Progenitor cell of endocrine pancreas (in vitro differentiated cells): ENCODE data around the gene CYFIP1. TPM values are rescaled to one million over a fixed set of nuclear protein-coding genes. Genes with fewer than 3 reads are reported as not detected.
"Not testable (repeated sequence)": the region's sequence is repeated elsewhere in the genome, so short reads cannot be mapped to it uniquely, and the experiment has no call there.

Source experiments
- DNase-seq: peaks from one replicate; pipeline ENCODE4 v3.0.0; 2021; ENCODE audit warnings: low spot score; ENCODE audit not compliant: unreplicated experiment
- H3K27ac Mint-ChIP-seq: 2 replicates; pipeline ENCODE4 v1.8.0; 2021; ENCODE audit warnings: mild to moderate bottlenecking, moderate library complexity, mixed read lengths
- H3K27me3 Mint-ChIP-seq: 2 replicates; pipeline ENCODE4 v1.8.0; 2021; ENCODE audit warnings: mixed read lengths
- H3K36me3 Mint-ChIP-seq: 2 replicates; pipeline ENCODE4 v1.8.0; 2022; ENCODE audit warnings: mixed read lengths; ENCODE audit not compliant: insufficient read depth
- H3K4me1 Mint-ChIP-seq: 2 replicates; pipeline ENCODE4 v1.8.0; 2021; ENCODE audit warnings: low read depth, mixed read lengths
- H3K4me3 Mint-ChIP-seq: 2 replicates; pipeline ENCODE4 v1.8.0; 2021; ENCODE audit warnings: low read depth, mild to moderate bottlenecking, moderate library complexity, mixed read lengths
- H3K9me3 Mint-ChIP-seq: 2 replicates; pipeline ENCODE4 v1.8.0; 2021; ENCODE audit warnings: low read depth, mixed read lengths
- long read RNA-seq: library from polyadenylated mRNA; unstranded; transcript quantifications from one replicate; pipeline ENCODE4 v2.0.0, GENCODE V29; 2020
- total RNA-seq: library from RNA; stranded (reverse); gene quantifications from 2 replicates; pipeline ENCODE4 v1.2.1, GENCODE V29; 2021
- TF ChIP-seq, protein P1 (sequence below): fragments of 200-600 bp; sonication (generic); IDR thresholded peaks from one replicate; pipeline ENCODE4 v1.5.0; 2021; ENCODE audit warnings: antibody characterized with exemption, mild to moderate bottlenecking; ENCODE audit not compliant: unreplicated experiment

CYFIP1 gene
- total RNA-seq = 169 and 175 TPM in 2 replicates
- long read RNA-seq, full-length matches to known transcripts = 312 of 512 reads
- long read RNA-seq, partial matches to known transcripts = 136 of 512 reads
- long read RNA-seq, other reads (novel, unspliced or antisense) = 64 of 512 reads

DNA sequence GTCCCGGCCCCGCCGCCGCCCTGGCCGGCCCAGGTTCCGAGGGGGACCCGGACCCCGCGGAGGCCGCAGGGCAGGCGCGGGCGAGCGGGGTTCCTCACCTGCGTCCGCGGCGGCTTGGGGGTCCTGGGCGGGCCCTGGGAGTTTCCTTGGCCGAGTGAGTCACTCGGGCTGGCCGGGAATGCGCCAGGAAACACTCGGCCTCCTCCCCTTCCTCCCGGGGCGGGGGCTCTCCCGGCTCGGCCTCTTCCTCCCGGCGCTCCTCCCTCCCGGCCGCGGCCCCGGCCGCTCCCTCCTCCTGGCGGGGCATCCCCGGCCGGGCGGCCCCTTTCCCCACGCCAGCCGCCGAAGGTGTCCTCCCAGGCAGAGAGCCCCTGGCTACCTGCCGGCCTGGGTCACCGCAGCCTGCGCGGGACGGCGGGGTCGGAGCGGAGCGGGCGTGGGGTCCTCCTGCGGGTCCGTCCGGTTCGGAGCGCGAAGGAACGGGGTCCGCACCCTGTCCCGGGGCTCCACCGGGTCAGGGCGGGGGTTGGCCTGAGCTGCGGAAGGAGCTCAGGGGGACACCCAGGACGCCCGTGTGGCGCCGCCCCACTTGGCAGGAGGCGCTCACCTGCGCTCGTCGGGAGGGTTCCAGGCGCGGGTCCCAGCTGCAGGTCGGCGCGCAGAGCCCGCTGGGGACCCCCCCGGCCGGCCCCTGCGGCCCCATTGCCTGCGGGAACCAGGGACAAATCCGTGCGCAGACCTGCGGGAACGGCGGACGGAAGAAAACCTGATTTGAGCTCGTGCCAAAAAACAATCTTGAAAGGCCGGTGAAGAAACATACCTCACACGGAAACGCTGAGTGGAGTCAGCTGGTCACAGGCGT lies at the start of gene CYFIP1:
Gene CYFIP1 (minus strand): TSS at position 180 of the 862 bp plus-strand sequence. CDS start 33,083 bp downstream, outside the sequence.
- peak within 1 kb of the TSS; percentile 96 for H3K4me3 Mint-ChIP-seq
- H3K4me1 Mint-ChIP-seq = peaks cover 19% of the 10 kb centered on the region
- H3K9me3 Mint-ChIP-seq = no peaks in the 10 kb centered on the region
- DNase-seq = peak; percentile 72
- H3K36me3 Mint-ChIP-seq = no peaks in the 10 kb centered on the region
- TF ChIP-seq, protein P1, sequence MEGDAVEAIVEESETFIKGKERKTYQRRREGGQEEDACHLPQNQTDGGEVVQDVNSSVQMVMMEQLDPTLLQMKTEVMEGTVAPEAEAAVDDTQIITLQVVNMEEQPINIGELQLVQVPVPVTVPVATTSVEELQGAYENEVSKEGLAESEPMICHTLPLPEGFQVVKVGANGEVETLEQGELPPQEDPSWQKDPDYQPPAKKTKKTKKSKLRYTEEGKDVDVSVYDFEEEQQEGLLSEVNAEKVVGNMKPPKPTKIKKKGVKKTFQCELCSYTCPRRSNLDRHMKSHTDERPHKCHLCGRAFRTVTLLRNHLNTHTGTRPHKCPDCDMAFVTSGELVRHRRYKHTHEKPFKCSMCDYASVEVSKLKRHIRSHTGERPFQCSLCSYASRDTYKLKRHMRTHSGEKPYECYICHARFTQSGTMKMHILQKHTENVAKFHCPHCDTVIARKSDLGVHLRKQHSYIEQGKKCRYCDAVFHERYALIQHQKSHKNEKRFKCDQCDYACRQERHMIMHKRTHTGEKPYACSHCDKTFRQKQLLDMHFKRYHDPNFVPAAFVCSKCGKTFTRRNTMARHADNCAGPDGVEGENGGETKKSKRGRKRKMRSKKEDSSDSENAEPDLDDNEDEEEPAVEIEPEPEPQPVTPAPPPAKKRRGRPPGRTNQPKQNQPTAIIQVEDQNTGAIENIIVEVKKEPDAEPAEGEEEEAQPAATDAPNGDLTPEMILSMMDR = no peak
- peak within 1 kb of the TSS; percentile 96 for H3K27ac Mint-ChIP-seq
- no peaks in the 10 kb centered on the region for H3K27me3 Mint-ChIP-seq

DNA sequence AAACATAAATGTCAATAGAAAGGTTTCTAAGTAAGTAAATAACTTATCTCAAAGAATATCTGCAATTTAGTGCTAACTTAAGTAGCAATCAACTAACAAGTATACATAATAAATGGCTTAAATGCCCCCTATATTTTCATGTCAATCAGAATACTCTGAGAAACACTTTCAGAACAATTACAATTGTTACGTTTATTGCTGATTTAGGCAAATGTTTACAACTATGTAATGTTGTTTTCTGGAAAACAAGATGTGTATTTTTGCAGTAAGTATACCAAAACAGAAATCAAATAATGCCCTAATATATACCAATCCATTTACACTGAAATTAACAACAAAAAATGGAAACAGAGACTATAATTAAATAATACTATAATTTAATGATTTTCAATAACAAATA lies 46.0 kb upstream of the CYFIP1 start:
- TF ChIP-seq, protein P1 = no peak
- DNase-seq = no peak
- no peak overlapping the region for H3K27ac Mint-ChIP-seq

DNA sequence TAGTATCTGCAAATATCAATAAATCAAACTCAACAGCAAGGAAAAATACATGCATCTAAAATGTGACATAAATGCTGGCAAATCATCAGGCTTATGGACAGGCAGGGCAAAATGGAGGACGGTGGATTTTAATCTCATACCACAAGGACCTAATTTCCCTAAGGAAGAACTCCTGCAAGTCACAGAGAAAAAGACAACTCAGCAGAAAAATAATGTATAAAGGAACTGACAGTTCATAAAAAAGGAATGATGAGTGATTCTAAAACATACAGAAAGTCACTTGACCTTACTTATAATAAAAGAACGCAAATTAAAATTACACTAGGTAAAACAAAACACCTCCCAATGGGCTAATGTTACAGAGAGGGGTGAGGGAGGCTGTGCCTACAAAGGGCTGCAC lies 42.0 kb upstream of the CYFIP1 start:
- Mint-ChIP-seq H3K9me3 (no peaks in the 10 kb centered on the region), H3K4me1 (no peaks in the 10 kb centered on the region), H3K27ac (no peak overlapping the region), H3K36me3 (peaks cover 16% of the 10 kb centered on the region), H3K4me3 (no peak overlapping the region), H3K27me3 (no peaks in the 10 kb centered on the region)
- TF ChIP-seq, protein P1 = no peak
- no peak for DNase-seq

More for the DNA sequence above, 46.0 kb upstream of the CYFIP1 start:
- no peaks in the 10 kb centered on the region for H3K4me1 Mint-ChIP-seq
- no peak overlapping the region for H3K4me3 Mint-ChIP-seq
- H3K36me3 Mint-ChIP-seq = peaks cover 13% of the 10 kb centered on the region
- H3K27me3 Mint-ChIP-seq = no peaks in the 10 kb centered on the region
- H3K9me3 Mint-ChIP-seq = no peaks in the 10 kb centered on the region

DNA sequence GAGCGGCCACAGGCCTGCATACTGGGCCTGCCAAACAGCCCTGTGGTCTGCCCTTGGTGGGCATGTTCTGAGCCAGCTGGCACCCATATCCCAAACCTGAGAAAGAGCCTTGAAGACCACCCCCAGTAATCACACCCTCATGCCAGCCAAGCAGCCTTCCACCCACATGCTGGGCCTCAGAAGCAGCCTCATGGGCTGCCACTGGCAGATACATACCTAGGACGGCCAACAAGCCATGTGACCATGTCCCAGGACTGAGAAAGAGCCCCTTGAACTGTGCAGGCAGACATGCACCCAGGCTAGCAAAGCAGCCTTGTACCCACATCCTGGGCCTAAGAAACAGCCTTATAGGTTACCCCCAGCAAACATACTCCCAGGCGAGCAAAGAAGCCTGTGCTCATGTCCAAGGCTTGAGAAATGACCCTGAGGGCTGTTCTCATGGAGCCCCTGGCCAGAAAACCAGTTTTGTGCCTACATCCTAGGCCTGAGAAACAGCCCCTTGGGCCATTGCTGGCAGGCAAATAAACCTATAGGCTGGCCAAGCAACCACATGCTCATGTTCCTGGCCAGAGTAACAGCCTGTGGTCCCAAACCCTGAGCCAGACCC lies 34.3 kb upstream of the CYFIP1 start:
- Mint-ChIP-seq H3K27ac (no peak overlapping the region), H3K27me3 (no peaks in the 10 kb centered on the region), H3K36me3 (peaks cover 12% of the 10 kb centered on the region), H3K4me3 (no peak overlapping the region), H3K9me3 (no peaks in the 10 kb centered on the region), H3K4me1 (no peaks in the 10 kb centered on the region)
- TF ChIP-seq, protein P1 = no peak
- no peak for DNase-seq

DNA sequence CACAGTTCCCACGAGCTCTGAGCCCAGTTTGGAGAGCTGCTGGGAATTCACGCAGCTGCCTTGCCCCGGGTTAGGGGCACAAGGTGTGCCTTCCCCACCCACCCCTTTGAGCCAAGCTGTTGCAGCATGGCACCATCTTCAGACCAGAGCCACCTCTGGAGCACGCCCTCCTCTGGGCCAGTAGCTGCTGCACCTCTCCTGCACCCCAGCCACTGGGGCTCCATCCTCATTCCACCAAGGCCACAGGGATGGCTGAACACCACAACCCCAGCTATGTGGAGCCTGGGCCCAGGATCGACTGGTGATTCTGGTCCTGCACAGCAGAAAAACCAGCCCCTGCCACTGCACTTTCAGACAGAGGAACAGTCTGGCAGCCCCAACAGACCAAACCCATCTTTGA lies 33.5 kb upstream of the CYFIP1 start:
- Mint-ChIP-seq H3K4me1 (no peaks in the 10 kb centered on the region), H3K27me3 (no peaks in the 10 kb centered on the region), H3K4me3 (no peak overlapping the region), H3K36me3 (peaks cover 12% of the 10 kb centered on the region), H3K27ac (no peak overlapping the region), H3K9me3 (no peaks in the 10 kb centered on the region)
- TF ChIP-seq, protein P1 = no peak
- no peak for DNase-seq

DNA sequence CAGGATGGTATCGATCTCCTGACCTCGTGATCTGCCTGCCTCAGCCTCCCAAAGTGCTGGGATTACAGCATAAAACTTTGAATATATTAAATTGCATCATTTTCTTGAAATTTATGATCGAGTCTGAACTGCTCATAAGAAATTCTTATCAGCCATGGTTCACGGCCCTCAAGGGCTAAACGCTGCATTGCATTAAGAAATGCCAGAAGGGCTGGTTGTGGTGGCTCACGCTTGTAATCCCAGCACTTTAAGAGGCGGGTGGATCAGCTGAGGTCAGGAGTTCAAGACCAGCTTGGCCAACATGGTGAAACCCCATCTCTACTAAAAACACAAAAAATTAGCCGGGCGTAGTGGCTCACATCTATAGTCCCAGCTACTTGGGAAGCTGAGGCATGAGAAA lies 32.4 kb upstream of the CYFIP1 start:
- H3K4me1 Mint-ChIP-seq, H3K27ac Mint-ChIP-seq, H3K9me3 Mint-ChIP-seq, DNase-seq, H3K27me3 Mint-ChIP-seq, H3K4me3 Mint-ChIP-seq: not testable (repeated sequence)
- peaks cover 13% of the 10 kb centered on the region for H3K36me3 Mint-ChIP-seq
